Thyroid gland (tissue), 4 donors: Measurements from ENCODE around the gene NEDD4L. TPM values are rescaled to one million over a fixed set of nuclear protein-coding genes. Genes with fewer than 3 reads are reported as not detected.

Source experiments
- DNase-seq, 2 donors: peaks; one replicate each; pipeline ENCODE4 v3.0.0-alpha.2; 2019
- H3K27ac ChIP-seq, 3 donors: fragments of 200-600 bp; sonication (generic); 1 replicate in 2 of 3; 2 replicates in 1 of 3; pipeline ENCODE4 v1.5.1; 2016 to 2019; ENCODE audit warnings: mild to moderate bottlenecking in 1 of 3, moderate library complexity in 1 of 3
- H3K27me3 ChIP-seq: fragments of 200-600 bp; sonication (generic); one replicate; pipeline ENCODE4 v1.5.1; 2019
- H3K36me3 ChIP-seq, 2 donors: fragments of 200-600 bp; sonication (generic); one replicate each; pipeline ENCODE4 v1.5.1; 2016 to 2019
- H3K4me1 ChIP-seq, 2 donors: fragments of 200-600 bp; sonication (generic); one replicate each; pipeline ENCODE4 v1.5.1; 2017 to 2019
- H3K4me3 ChIP-seq, 3 donors: fragments of 200-600 bp; sonication (generic); replicated peaks in 1 of 3; 1 replicate in 2 of 3; 2 replicates in 1 of 3; pipeline ENCODE4 v1.5.1; 2016; ENCODE audit warnings: mild to moderate bottlenecking in 1 of 3
- H3K9me3 ChIP-seq: fragments of 200-600 bp; sonication (generic); one replicate; pipeline ENCODE4 v1.5.1; 2017
- CTCF ChIP-seq, 6 experiments: fragments of 200-600 bp in 3 of 6; fragments of 450-650 bp in 3 of 6; sonication (generic) in 3 of 6; IDR thresholded peaks; one replicate each; pipeline ENCODE4 v1.5.1; 2016 to 2019; ENCODE audit warnings: antibody characterized with exemption in 6 of 6, mild to moderate bottlenecking in 2 of 6, inconsistent platforms in 1 of 6, moderate library complexity in 1 of 6
- POLR2A ChIP-seq, 2 donors: fragments of 450-650 bp; IDR thresholded peaks; one replicate each; pipeline ENCODE4 v1.6.1; 2017; ENCODE audit warnings: antibody characterized with exemption in 2 of 2, mild to moderate bottlenecking in 2 of 2, moderate library complexity in 1 of 2
- WGBS, 2 donors: methylation state at CpG; one replicate each; pipeline ENCODE4 v1.1.5; 2017; 5-methylcytosine and 5-hydroxymethylcytosine counted together
- intact Hi-C: fragments of 100-400 bp; cut with DNase I; formaldehyde crosslinking; loops from one replicate; pipeline ENCODE4 v1.15.1; 2023
- total RNA-seq, 4 donors: library from RNA; depleted of rRNA; stranded (reverse); fragments of >200 nt; gene quantifications; one replicate each; pipeline ENCODE4 v1.2.3, GENCODE V29; 2016

NEDD4L gene
- total RNA-seq, 4 donors from 2014 or later: 61.5 to 105 (median 78.0) TPM

- Histone ChIP-seq H3K4me1 (peaks cover 0 to 3% of the 10 kb centered on the region in 2 donors), H3K9me3 (no peaks in the 10 kb centered on the region), H3K27ac (no peak overlapping the region), H3K4me3 (no peak overlapping the region), H3K27me3 (no peaks in the 10 kb centered on the region), H3K36me3 (peaks cover 2 to 4% of the 10 kb centered on the region in 2 donors)
- intact Hi-C loops: no loop called here
- 94 to 99% methylated on average over 2 of the region's 2 CpGs for WGBS, 2 donors
- DNase-seq: no peak
- TF ChIP-seq POLR2A (IDR thresholded peaks at IDR 0.05) (no peak), CTCF (IDR thresholded peaks at IDR 0.05) (no peak)
Observed at GRCh38 chr18:58349650-58350049, 305.6 kb downstream of the NEDD4L start.

GRCh38 chr18:58350526-58350925, 306.5 kb downstream of the NEDD4L start:
- Histone ChIP-seq H3K27ac (no peak overlapping the region), H3K27me3 (no peaks in the 10 kb centered on the region), H3K9me3 (no peaks in the 10 kb centered on the region), H3K36me3 (peaks cover 2 to 4% of the 10 kb centered on the region in 2 donors), H3K4me1 (no peaks in the 10 kb centered on the region), H3K4me3 (no peak overlapping the region)
- intact Hi-C loops: no loop called here
- no peak for DNase-seq
- WGBS, 2 donors: 89 to 92% methylated on average over 5 of the region's 5 CpGs
- TF ChIP-seq CTCF (IDR thresholded peaks at IDR 0.05): no peak
- TF ChIP-seq POLR2A (IDR thresholded peaks at IDR 0.05): no peak

- no peaks in the 10 kb centered on the region for H3K27me3 ChIP-seq
- no peak for DNase-seq
- 91 to 97% methylated on average over 3 of the region's 3 CpGs for WGBS, 2 donors
- no peaks in the 10 kb centered on the region for H3K9me3 ChIP-seq
- TF ChIP-seq CTCF (IDR thresholded peaks at IDR 0.05) (no peak), POLR2A (IDR thresholded peaks at IDR 0.05) (no peak)
- H3K4me1 ChIP-seq: no peaks in the 10 kb centered on the region
- H3K36me3 ChIP-seq: peaks cover 2 to 4% of the 10 kb centered on the region in 2 donors
- intact Hi-C loops: no loop called here
- H3K4me3 ChIP-seq: no peak overlapping the region
- no peak overlapping the region for H3K27ac ChIP-seq
Observed at GRCh38 chr18:58351776-58352175, 307.8 kb downstream of the NEDD4L start.

- H3K9me3 ChIP-seq: no peaks in the 10 kb centered on the region
- H3K4me1 ChIP-seq: no peaks in the 10 kb centered on the region
- DNase-seq: no peak
- peaks cover 2 to 4% of the 10 kb centered on the region in 2 donors for H3K36me3 ChIP-seq
- no peaks in the 10 kb centered on the region for H3K27me3 ChIP-seq
- intact Hi-C loops: no loop called here
- H3K27ac ChIP-seq: no peak overlapping the region
- H3K4me3 ChIP-seq: no peak overlapping the region
- WGBS, 2 donors: 99 to 100% methylated on average over 4 of the region's 4 CpGs
- no peak for TF ChIP-seq CTCF (IDR thresholded peaks at IDR 0.05)
- TF ChIP-seq POLR2A (IDR thresholded peaks at IDR 0.05): no peak
Observed at GRCh38 chr18:58353581-58353980, 309.6 kb downstream of the NEDD4L start.

GRCh38 chr18:58354051-58354450, 310.0 kb downstream of the NEDD4L start:
- Histone ChIP-seq H3K27me3 (no peaks in the 10 kb centered on the region), H3K9me3 (no peaks in the 10 kb centered on the region), H3K4me3 (no peak overlapping the region), H3K4me1 (no peaks in the 10 kb centered on the region), H3K36me3 (peaks cover 2 to 4% of the 10 kb centered on the region in 2 donors), H3K27ac (no peak overlapping the region)
- TF ChIP-seq CTCF (IDR thresholded peaks at IDR 0.05): no peak
- no peak for TF ChIP-seq POLR2A (IDR thresholded peaks at IDR 0.05)
- WGBS, 2 donors: 95 to 97% methylated on average over 4 of the region's 4 CpGs
- DNase-seq: no peak
- intact Hi-C loops: no loop called here
